Measurements from ENCODE around the gene HM13.

DNA sequence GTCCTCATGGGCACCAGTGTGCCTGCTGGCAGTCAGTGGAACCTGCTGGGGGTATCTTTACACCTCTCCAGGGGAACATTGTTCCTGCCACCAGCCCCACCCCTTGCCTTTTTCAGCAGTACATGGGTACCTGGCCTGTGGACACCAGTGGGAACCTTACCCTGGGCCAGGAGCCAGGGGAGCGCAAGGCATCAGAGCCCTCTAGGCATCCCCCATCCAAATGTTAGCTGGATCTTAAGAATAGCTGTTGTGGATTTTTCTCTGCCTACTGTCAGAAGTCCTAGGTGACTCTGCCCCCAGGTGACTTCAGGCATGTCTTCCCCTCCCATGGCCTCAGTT, 52.0 kb downstream of the HM13 start:
- no peak for TF ChIP-seq POLR2A (IDR thresholded peaks at IDR 0.05)
- no peak for TF ChIP-seq CTCF (IDR thresholded peaks at IDR 0.05)
